HG02763 (cell line): Measurements from ENCODE around the gene DENND4C.
A peak's percentile ranks its signal among the peaks of the same experiment; 100 is the strongest.
"Not testable (repeated sequence)": the region's sequence is repeated elsewhere in the genome, so short reads cannot be mapped to it uniquely, and the experiment has no call there.

Experiments
- ATAC-seq: cut with Tn5 transposase; IDR thresholded peaks from one replicate; pipeline ENCODE4 v1.9.1; 2021; ENCODE audit warnings: mild to moderate bottlenecking, moderate library complexity; ENCODE audit not compliant: unreplicated experiment

Gene DENND4C

DNA sequence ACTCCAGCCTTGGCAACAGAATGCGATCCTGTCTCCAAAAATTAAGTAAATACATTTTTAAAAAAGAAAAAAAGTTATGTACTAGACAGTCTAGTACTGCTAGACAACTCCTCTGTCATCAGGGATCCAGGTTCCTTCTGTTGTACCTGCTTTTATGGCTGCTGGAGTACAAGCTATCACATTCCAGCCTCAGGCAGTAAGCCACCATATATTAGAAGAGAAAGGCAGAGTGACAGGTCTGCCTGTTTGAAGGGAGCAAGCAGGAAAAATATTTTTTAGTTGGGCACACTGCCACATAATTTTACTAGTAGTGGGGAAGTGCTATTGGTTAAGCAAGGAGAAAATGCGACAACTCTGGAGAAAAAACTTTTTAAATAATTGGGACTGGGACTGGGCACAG, 138.6 kb downstream of the DENND4C start:
- ATAC-seq, result no peak

DNA sequence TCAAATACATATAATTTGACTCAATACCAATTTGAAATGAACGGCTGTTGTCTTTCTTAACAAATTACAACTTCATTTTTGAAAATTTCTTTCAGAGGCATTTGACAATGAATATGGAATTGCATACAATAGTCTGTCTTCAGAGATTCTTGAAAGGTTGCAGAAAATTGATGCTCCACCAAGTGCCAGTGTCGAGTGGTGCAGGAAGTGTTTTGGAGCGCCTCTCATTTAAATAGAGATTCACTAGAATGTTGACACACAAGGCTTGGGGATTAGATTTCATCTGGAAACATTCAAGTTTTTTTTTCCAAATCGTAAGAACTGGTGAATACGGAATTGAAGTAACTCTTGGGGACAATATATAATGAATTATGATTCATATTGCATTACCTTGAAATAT, 141.4 kb downstream of the DENND4C start:
- ATAC-seq, result no peak

DNA sequence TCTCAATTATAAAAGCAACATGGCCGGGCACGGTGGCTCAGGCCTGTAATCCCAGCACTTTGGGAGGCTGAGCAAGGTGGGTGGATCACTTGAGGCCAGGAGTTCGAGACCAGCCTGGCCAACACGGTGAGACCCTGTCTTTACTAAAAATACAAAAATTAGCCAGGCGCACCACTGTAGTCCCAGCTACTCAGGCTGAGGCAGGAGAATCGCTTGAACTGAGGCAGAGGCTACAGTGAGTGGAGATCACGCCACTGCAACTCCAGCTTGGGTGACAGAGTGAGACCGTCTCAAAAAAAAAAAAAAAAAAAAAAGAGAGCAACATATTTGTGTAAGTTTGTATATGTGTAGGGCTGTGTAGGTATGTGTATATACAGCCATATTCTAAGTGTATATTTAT, 142.1 kb downstream of the DENND4C start:
- ATAC-seq, result no peak

DNA sequence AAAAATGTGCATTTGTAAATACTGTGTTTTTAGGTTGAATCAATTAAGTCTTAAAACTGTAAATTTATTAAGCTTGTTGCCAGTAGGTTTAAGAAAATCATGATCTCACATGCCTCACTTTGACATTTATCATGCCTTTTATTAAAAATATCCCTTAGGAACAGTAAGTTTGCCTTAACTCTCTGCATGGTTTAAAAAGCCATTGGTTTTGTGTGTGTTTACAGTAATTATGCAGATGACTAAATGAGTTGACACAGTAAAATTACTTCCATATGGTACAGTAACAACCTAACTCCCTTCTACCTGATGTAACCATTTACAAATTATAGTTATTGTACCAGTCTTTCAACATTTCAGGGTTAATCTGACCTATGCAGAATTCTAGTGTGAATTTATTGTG, 143.0 kb downstream of the DENND4C start:
- no peak for ATAC-seq

DNA sequence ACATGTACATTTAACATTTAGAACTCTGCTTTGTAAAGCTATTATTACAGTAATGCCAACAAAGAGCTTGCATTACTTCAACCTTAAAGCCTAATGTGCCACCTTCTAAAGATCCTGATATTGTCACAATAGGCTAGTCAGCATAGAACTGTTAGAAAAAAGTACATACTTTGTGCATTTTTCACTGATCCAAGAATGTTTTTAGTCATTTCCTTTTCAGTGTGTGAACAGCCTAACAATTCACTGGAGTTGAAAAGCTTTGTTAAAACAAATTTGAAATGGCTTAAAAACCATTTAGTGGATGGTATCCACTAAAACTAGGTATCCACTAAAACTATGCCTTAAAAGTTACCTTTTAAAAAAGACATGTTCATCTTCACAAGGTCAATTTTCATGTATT, 145.0 kb downstream of the DENND4C start:
- no peak for ATAC-seq

DNA sequence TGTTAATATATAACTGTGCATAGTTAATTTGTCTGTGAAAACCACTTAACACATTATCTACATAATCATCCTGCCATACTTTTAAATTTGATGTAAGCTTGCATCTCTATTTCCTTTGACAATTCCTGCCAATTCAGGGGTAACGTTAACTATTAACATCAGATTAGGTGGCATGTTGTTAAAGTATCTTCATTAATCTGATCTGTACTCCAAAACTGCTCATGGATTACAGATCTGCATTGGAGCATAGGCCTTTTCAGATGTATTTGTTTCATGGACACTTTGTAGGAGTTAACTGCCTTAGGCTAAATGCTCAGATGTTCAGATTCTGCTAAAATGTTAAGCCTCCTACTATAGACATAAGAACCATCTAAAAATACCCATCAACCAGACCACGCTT, 146.4 kb downstream of the DENND4C start:
- ATAC-seq, result no peak

DNA sequence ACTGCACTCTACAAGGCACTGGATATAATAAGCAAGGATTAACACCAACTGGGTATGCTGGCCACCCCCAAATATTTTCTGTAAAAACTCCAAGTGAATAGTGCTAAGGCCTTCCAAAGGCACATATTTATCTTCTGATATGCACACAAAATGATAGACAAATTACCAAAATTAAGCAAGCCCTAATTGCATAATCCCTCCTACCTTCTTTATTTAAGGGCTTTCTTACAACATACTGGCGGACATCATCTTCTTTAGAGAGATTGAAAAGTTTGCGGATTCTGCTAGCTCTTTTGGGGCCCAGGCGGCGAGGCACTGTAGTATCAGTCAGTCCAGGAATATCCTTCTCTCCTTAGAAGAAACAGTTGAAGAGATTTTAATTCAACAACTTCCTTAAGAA, 147.7 kb downstream of the DENND4C start:
- ATAC-seq, result no peak

DNA sequence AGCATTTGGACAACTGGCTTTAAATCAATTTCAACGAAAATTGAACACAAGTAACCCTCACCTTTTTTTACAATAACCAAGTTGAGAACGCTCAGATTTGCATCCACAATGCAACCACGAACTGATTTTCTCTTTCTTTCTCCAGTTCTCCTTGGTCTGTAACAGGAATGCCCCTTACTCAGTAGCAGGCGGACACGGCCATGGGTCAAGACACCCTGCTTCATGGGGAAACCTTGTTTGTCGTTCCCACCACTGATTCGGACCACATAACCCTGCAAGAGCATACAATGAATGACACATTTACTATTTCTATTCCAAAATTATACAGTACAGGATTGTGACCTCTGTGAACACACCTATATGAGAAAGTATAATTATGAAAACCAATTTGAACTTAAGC, 148.2 kb downstream of the DENND4C start:
- no peak for ATAC-seq

DNA sequence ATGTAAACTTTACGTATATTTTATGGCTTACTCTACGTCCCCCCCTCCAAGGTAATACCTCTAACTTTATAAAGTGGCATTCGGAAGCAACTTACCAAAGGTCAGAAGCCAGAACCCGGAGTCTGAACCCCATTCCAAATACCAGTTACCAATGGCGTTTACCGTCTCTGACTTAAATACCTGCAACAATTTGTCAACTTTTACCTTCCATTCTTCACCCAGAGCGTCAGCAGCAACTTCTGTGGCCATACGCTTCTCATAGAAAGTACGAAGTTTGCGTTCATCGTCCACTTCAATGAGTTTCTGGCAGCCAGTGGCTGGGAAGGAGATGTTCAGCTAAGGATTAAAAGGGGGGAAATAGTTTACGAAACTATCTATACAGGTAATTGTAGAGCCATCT, 148.8 kb downstream of the DENND4C start:
- no peak for ATAC-seq

DNA sequence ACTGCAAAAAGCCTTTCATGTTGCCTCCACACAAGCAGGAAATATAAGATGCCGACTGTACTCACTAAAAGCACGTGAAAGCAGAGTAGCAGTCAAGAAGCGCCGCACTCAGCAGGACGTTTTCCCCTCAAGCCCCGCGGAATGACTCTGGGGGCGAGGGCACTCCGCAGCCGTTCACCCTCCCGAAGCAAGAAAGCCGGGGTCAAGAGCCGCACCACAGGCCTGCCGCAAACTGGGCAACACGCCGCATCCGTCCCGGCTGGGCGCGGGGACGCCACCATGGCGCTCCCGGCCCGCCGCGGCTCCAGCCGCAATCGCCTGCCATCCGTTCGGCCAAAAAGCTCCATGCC, 149.2 kb downstream of the DENND4C start:
- ATAC-seq, result peak; percentile 31

DNA sequence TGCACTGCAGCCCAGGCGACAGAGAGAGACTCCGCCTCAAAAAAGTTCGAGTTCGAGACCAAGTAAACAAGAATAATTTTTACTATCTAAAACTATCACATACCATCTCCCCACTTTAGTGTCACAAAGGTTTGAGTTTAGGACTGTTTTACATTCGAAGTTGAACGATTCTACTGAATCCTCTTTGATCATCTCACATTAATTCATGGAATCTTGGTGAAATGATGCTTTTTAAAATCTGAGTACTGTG, 150.3 kb downstream of the DENND4C start:
- no peak for ATAC-seq

DNA sequence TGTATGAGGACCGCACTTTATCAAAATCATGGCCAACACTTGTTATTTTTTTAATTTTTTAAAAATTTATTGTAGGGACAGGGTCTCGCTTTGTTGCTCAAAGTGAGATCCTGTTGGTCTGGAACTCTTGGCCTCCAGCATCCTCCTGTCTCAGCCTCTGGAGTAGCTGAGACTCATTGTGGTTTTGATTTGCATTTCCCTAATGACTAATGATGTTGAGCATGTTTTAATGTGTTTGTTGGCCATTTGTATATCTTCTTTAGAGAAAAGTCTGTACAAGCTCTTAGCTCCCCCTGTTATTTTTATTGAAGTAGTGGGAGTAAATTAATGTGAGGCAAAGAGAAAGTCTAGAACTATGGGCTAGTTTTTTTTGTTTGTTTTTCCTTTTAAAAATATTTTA, 151.2 kb downstream of the DENND4C start:
- ATAC-seq, result no peak

DNA sequence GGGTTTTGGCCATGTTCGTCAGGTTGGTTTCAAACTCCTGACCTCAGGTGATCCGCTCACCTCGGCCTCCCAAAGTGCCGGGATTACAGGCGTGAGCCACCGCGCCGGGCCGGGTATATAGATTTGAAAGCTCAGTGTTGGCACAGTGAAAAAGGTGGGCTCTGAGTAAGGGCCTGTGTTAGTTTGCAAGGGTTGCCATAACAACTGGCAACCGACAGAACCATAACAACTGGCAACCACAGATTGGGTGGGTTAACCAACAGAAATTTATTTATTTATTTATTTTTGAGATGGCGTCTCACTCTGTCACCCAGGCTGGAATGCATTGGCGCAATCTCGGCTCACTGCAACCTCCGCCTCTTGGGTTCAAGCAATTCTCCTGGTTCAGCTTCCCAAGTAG, 154.7 kb downstream of the DENND4C start:
- not testable (repeated sequence) for ATAC-seq

DNA sequence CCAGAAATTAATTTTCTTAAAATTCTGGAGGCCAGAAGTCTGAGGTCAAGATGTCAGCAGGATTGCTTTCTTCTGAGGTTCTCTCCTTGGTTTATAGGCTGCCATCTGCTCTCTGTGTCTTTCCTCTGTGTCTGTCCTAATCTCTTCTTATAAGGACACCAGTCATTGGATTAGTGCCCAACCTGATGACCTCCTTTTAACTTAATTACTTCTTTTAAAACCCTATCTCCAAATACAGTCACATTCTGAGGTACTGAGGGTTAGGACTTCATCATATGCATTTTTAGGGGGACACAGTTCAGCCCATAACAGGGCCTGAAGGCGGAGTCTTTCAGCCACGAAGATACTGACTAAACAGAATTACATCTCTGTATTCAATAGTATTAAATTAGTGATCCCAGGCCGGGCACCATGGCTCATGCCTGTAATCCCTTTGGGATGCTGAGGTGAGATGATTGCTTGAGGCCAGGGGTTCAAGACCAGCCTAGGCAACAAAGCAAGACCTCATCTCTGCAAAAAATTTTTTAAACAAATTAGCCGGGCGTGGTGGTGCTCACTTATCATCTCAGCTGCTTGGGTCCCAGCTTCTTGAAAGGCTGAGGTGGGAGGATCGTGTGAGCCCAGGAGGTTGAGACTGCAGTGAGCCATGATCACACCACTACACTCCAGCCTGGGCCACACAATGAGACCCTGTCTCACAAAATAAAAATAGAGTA, 155.5 kb downstream of the DENND4C start:
- no peak for ATAC-seq

DNA sequence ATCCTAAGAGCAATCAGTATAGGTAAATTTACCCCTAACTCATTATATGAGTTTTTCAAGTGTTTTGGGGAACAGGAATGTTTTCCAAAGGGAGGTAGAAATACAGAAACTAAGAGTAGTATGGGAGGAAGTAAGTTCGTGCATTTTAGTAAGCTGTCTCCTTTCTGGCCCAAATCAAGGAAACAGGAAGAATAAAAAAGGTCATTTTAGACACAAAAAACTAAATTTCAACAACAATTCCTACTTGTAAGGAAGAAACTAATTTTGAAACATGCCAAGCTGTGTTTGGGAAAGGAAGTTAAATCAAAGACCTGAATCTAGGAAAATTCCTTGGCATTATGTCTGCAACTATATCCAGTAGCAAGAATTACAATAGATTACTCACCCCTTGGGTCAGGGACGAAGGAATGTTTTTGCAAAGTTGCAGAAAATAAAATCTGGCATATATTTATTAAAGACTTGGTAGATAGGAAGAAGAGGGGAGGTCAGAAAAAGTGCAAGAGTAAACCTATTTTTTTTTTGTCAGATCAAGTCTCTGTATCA, 156.1 kb downstream of the DENND4C start:
- ATAC-seq, result no peak

DNA sequence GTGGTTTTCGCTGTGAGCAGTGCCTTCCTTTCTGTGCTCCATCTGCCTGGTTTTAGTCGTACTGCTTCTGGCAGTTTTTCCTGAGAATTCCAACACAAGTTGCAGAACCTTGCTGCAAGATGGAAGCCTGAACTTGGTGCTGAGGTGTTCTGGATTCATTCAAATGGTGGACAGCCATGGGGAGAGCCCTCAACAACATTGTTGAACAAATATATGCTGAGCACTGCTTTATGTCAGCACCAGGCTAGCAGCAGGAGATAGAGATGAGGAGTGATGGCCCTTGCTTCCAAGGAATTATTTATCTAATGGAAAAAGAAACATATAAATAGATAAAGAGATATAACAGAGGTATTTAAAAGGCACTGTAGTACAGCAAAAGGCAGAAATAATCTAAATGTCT, 156.8 kb downstream of the DENND4C start:
- ATAC-seq, result no peak

DNA sequence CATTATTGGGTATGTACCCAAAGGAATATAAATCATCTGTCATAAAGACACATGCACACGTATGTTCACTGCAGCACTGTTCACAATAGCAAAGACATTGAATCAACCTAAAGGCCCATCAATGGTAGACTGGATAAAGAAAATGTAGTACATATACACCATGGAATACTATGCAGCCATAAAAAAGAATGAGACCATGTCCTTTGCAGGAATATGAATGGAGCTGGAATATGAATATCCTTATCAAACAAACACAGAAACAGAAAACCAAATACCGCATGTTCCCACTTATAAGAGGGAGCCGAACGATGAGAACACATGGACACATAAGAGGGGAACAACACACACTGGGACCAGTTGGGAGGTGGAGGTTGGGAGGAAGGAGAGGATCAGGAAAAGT, 159.0 kb downstream of the DENND4C start:
- not testable (repeated sequence) for ATAC-seq

DNA sequence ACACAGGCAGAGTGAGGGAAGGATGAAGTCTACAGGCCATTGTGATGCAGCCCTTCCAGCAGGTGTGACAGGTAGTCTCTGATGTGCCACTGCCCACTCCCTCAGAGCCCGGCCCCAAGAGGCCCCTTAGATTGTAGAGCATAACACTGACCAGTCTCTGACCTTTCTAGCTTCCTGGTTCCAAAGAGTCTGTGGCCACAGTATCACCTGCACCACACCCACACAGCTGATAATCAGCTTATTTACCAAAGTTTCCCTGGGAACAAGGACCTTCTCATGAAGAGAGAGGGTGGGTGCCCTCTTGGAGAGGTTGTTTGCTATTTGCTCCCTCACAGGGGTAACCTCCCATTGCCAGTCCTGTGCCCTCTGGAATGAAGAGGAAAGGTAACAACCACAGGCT, 167.4 kb downstream of the DENND4C start:
- ATAC-seq, result no peak

DNA sequence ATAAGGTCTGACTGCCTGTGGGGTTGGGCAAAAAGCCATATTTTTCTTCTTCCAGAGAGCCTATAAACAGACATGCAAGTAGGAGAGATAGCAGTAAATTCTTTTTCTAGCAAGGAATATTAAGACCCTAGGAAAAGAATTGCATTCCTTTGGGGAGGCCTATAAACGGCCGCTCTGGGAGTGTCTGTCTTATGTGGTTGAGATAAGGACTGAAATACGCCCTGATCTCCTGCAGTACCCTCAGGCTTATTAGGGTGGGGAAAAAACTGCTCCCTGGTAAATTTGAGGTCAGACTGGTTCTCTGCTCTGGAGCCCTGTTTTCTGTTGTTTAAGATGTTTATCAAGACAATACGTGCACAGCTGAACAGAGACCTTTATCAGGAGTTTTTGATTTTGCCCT, 172.7 kb downstream of the DENND4C start:
- ATAC-seq, result not testable (repeated sequence)

DNA sequence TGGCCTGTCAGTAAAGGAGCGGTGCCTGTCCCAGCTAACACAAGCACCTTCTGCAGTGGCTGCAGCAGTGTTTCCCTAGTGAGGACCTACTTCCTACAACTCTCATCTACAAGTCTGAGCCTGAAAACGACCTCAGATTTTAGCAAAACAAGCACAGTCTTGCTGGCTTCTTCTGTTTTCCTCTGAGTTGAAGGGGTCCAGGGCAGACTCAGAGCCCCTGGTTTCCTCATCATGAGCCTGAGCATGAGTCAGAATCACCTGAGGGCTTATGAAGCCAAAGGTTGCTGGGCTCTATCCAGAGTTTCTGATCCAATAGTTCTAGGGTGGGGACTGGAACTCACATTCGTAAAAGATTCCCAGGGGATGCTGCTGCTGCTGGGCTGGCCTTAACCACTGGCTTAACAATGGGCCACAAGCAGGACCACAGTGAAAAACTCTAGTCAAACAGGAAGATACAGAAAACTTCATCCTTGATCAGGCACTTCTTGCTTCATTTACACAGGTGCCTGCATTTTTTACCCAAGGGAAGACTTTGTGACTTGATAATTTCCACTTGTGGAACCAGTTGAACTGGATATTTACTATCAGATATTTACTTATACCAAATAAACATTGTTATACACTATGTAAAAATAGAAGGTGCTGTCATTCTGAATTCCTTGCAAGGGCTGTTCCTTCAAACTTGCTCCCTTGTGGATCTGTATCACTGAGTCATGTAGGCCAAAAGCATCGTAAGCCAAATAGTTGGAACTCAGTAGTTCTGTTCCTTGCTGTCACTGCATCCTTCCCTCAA, 174.0 kb downstream of the DENND4C start:
- ATAC-seq, result no peak

DNA sequence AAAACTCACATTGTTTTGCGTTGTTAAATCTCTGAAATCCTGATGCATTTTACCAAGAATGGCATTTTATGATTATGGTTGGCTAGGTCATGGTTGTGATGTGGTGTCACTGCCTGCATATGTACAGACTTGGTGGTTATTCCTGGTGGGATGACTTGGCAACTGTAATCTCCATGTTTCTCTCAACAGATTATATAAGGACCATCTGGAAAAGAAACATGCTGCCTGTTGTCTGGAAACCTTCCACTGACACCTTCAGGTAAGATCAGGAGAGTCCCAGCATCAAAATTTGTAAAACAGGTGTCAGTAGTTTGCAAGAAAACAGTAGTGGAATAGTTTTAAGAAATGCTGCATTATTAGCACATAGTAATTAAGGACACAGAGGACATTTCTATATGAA, 175.3 kb downstream of the DENND4C start:
- no peak for ATAC-seq

DNA sequence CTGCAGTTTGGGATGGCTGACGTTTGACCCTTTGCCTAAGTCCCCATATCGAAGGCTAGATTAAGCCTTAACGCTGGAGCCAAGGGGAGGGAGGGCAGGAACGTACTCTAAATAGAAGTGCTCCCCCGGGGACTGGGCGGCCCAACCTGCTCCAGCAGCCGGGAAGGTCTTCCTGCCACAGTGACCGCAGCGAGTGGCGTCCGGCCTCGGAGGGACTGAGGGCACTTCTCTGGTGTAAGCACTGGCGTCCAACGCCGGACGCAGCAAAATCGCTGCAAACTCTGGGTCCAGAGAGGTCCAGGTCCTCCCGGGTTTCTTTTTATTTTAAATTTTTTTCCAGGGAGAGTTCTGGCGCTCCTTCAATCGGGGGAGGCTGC, 177.8 kb downstream of the DENND4C start:
- ATAC-seq, result peak; percentile 4
